ENCODE data around the gene TEX14.
A peak's percentile ranks its signal among the peaks of the same experiment; 100 is the strongest.
"Not testable (repeated sequence)": the region's sequence is repeated elsewhere in the genome, so short reads cannot be mapped to it uniquely, and the experiment has no call there.

The TEX14 gene

GRCh38 chr17:58611331-58611730 lies 80.5 kb downstream of the TEX14 start:
- ATAC-seq: no peak
- no peak for DNase-seq

- DNase-seq (no peak), ATAC-seq (no peak)
These were observed 84.9 kb downstream of the TEX14 start for GRCh38 chr17:58606934-58607333.

- ATAC-seq (no peak), DNase-seq (no peak)
These were observed 85.9 kb downstream of the TEX14 start for GRCh38 chr17:58605986-58606385.

GRCh38 chr17:58605470-58605869 lies 86.4 kb downstream of the TEX14 start:
- ATAC-seq: peak; percentile 52
- DNase-seq: no peak

DNA sequence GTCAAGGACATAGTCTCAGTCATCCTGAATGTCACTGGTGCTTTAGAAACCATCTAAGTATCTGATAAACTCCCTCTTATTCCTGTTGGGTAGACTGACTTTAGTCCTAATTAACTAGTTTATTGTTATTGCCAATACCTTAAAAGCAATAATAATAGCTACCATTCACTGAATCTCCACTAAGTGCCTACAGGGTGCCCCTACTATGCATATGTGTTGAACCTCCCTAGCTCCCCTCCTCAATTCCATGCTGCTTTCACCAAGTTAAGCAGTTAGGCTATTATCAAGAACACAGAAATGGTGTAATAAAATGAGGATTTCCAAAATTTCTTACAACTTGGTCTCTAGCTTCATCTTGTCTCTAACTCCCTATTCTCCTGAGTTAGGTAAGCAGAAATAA lies 89.9 kb downstream of the TEX14 start:
- DNase-seq: no peak
- no peak for ATAC-seq

DNA sequence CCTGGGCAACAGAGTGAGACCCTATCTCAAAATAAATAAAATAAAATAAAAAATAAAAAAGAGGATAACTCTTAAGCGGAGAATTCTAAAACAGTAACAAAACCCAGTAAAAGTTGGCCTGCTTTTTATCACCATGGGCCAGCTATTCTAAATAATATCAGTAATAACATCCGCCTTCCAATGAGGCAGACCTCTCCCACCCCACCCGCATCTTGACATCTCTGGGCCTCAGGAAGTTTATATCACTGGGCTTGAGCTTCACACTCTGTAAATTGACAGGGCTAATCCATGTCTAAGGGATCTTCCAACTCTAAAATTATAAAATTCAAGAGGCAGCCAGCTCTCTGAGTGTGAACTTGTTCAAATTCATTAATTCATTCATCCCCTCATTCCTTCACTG lies 94.5 kb downstream of the TEX14 start:
- DNase-seq: no peak

DNA sequence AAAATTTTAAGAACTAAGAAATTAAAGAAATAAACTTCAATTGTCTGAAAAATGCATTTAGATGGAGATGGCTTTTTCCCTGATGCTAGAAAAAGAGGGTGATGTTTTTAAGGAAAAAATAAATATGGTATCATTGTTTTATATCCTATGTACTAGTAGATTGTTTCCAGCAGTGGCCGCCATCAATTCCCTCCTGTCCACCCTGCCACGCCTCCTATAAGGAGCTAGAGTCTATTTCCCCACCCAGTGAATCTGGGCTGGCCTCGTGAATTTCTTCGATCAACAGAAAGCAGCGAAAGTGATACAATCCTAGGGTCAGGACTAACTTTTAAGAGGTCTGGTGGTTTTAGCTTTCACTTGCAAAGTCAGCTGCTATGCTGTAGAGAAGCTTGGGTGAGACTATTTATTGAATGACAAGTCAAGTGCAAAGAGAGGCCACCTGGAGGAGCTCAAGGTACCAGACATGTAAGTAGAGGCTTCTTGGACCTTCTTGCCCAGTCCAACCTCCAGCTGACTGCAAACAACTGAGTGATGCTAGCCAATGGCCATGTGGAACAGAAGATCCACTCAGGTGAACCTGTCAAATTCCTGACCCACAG lies 96.6 kb downstream of the TEX14 start:
- ATAC-seq (no peak), DNase-seq (no peak)

More for the DNA sequence above, 94.5 kb downstream of the TEX14 start:
- ATAC-seq: no peak

GRCh38 chr17:58593123-58593522 lies 98.7 kb downstream of the TEX14 start:
- no peak for ATAC-seq
- DNase-seq: no peak

DNA sequence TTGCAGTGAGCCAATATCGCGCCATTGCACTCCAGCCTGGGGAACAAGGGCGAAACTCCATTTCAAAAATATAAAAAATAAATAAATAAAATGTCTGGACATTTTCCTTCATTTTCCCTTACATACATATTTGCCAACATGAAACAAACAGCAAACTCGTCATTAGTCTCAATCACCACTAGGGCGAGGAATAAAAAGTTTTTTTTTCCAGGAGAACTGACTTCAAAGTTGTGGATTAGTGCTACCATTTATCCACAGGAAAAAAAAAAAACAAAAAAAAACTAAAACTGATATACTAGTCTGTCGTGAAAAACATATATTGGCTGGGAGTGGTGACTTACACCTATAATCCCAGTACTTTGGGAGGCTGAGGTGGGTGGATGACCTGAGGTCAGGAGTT lies 100.4 kb downstream of the TEX14 start:
- DNase-seq: no peak
- no peak for ATAC-seq

GRCh38 chr17:58590377-58590776 lies 101.5 kb downstream of the TEX14 start:
- ATAC-seq (no peak), DNase-seq (no peak)

GRCh38 chr17:58587713-58588117 lies 104.1 kb downstream of the TEX14 start:
- peak; percentile 80 for ATAC-seq
- peak; percentile 66 for DNase-seq

DNA sequence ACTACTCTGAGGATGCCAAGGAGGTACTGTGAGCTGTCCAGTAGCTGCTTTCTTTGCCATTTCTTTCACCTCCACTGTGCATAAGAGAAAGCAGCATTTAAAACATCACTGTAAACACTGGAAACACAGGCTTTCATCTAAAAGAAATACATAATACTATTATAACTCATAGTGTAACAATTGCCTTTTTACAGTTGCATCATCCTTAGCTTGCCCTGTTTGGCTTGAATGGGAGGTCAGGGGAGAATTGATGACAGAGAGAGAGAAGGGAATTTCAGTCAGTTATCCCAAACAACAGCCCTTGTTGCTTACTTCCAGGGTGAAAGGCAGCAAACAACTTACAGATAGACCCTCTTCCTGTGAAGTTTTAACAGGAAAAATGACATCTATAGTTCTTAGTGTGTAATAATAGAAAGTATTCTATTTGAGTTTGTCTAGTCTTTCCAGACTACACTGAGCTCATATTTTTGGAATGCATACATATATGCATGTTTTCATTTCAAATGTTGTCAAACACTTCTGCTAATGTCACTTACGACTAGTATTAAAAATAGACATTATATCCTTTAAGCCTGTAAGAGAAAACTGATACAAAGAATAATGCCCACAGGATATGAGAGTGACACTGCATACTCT lies 105.7 kb downstream of the TEX14 start:
- ATAC-seq (no peak), DNase-seq (no peak)

DNA sequence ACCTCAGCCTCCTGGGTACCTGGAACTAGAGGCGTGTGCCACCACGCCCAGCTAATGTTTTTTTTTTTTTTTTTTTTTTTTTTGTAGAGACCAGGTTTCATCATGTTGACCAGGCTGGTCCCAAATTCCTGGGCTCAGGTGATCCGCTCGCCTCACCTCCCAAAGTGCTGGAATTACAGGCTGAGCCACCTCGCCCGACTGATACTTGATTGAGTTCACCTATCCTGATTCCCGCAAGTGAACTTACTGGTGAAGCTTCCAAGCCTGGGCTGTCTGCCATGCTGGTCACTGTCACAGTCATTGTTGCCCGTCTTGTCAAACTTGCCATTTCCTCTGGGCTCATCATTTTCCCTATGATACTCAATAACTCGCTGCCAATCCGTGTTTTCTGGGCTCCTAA lies 106.3 kb downstream of the TEX14 start:
- ATAC-seq: no peak
- DNase-seq: no peak

GRCh38 chr17:58583486-58583885 lies 108.4 kb downstream of the TEX14 start:
- DNase-seq: no peak
- no peak for ATAC-seq

DNA sequence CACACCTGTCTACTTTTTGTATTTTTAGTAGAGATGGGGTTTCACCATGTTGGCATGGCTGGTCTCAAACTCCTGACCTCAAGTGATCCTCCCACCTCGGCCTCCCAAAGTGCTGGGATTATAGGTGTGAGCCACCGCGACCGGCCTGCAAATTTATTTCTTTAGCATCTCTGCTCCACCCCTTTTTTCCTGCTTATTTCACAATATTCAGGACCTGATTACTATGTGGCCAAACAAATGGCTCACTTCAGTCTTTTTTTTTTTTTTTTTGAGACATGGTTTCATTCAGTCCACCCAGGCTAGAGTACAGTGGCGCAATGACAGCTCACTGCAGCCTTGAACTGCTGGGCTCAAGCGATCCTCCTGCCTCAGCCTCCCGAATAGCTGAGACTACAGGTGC lies 109.1 kb downstream of the TEX14 start:
- DNase-seq, ATAC-seq: not testable (repeated sequence)

DNA sequence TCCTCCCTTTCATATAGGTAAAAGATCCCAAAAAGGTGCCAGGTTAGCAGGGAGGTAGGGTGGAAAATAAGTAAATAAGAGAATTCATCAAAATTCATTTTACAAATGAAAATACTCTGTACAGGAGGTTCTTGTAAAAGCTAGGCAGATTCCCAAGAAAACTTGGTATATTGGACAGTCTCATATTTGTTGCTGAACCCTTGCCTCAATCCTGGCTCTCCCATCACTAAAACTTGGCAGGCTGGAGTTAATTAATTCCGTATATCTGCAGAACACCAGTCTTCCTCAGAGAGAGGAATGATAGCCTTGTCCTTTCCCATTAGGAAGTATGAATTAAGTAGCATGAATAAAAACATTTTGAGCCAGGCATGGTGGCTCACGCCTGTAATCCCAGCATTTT lies 111.2 kb downstream of the TEX14 start:
- ATAC-seq (no peak), DNase-seq (no peak)

DNA sequence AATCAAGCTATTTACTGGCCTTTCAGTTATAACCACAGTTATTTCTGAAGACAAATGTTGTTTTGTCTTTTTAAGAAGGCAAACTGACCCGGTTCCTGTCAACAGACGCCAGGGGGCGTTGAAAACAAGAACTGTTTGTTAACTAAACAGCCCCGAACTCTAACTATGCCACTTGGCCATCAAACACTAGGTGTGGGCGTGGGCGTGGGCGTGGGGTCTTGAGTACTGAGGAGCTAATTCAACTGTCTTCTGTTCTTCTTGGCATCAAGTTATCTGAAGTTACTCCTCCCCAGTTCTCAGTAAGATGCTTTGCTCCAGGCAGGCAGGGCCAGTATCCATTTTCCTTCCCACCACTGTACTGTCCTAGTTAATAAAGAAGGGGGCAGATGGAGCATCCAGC lies 114.1 kb downstream of the TEX14 start:
- ATAC-seq: no peak
- DNase-seq: peak; percentile 41

GRCh38 chr17:58576679-58577367 lies 115.0 kb downstream of the TEX14 start:
- no peak for ATAC-seq
- DNase-seq: no peak

DNA sequence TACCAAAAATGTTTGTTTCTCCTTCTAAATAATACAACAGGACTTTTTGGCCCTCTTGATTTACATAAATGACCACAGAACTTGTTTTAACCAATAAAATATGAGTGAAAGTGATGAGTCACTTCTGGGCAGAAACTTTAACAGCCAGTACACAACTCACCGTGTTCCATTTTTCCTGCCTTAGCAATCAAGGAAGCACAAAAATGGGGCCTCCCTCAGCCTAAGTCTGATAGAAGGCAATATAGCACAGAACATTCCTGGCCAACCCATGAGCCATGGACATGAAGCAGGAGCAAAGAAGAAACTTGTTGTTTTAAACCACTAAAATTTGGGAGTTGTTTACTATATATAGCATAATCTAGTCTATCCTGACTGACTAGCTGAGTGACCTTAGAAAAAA lies 116.3 kb downstream of the TEX14 start:
- no peak for DNase-seq
- no peak for ATAC-seq

DNA sequence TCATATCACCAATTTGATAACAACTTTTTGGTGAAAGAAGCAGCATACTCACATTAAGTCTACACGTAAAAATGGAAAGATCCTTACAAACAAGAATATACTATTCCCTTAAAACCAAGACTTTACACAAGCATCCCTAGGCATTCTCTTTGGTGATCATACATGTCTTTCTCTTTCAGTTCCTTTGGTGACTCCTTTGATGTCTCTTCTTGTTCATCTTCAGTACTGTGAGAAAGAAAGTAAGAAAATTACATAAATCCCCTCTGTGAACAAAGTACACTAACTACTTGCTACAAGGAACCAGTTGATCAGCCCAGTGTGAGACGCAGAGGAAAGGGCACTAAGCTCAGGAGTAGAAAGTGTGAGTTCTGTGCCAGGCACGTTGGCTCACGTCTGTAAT lies 117.8 kb downstream of the TEX14 start:
- no peak for DNase-seq

GRCh38 chr17:58572846-58573245 lies 119.0 kb downstream of the TEX14 start:
- DNase-seq (no peak), ATAC-seq (no peak)

More for the DNA sequence above, 117.8 kb downstream of the TEX14 start:
- no peak for ATAC-seq

GRCh38 chr17:58570758-58571157 lies 121.1 kb downstream of the TEX14 start:
- ATAC-seq (no peak), DNase-seq (no peak)

GRCh38 chr17:58569196-58569595 lies 122.6 kb downstream of the TEX14 start:
- no peak for ATAC-seq
- no peak for DNase-seq
